Activated CD8-positive, alpha-beta memory T cell treated with anti-CD3 and anti-CD28 coated beads, Interleukin-2, amount 50 U/mL, for 1 hour (primary cell): ENCODE results near the gene SPTY2D1.
"Not testable (repeated sequence)": the region's sequence is repeated elsewhere in the genome, so short reads cannot be mapped to it uniquely, and the experiment has no call there.

Source experiments
- DNase-seq: peaks from one replicate; pipeline ENCODE4 v3.0.0-alpha.2; 2020; ENCODE audit errors: extremely low read depth

SPTY2D1 gene

DNA sequence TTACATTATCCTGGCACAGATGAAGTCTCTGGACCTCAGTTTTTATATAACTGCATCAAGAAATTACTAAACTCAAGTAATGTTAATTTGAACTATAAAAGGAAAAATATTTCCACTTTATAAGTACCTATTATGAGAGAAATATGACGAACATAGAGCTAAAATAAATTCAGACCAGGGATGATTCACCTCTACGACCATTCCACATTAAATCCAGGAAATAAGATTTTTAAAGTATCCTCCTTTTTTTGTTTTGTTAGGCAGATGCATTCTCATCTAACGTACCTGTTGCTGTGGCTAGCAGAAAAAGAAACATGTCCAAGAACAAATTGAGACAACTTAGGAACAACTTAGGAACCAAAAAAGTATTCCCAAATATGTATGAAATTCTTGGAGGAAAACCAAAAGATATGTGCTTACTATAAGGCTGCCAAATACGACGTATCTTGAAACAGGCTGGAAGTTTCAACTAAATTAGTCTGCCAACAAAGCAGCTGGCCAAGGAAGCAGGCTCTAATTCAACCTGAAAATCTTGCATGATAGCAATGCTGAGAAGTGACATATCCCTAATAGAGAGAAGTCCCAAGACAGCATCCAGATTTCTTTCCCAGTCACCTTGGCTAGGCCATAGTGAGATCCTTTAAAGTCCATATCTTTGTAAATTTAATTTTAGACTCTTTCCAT, 15.7 kb downstream of the SPTY2D1 start:
- no peak for DNase-seq

DNA sequence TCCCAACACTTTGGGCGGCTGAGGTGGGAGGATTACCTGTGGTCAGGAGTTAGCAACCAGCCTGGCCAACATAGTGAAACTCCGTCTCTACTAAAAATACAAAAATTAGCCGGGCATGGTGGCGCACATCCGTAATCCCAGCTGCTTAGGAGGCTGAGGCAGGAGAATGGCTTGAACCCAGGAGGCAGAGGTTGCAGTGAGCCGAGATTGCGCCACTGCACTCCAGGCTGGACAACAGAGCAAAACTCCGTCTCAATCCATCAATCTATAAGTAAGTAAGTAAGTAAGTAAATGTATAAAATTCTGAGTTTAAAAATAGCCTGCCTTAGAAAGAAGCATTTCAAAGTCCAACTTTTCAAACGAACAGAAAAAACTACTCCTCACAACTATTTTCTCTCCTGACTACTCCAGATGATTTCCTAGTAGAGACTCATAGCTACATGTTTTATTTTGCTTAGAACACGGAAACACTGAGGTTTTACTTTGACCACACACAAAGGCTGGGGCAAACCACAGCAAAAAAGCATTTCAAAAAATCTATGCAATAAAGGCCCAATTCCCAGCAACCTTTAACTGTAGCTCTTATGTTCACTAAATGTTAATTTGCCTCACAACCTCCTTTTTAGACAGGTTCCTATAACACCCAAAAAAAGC, 16.3 kb downstream of the SPTY2D1 start:
- DNase-seq: no peak

DNA sequence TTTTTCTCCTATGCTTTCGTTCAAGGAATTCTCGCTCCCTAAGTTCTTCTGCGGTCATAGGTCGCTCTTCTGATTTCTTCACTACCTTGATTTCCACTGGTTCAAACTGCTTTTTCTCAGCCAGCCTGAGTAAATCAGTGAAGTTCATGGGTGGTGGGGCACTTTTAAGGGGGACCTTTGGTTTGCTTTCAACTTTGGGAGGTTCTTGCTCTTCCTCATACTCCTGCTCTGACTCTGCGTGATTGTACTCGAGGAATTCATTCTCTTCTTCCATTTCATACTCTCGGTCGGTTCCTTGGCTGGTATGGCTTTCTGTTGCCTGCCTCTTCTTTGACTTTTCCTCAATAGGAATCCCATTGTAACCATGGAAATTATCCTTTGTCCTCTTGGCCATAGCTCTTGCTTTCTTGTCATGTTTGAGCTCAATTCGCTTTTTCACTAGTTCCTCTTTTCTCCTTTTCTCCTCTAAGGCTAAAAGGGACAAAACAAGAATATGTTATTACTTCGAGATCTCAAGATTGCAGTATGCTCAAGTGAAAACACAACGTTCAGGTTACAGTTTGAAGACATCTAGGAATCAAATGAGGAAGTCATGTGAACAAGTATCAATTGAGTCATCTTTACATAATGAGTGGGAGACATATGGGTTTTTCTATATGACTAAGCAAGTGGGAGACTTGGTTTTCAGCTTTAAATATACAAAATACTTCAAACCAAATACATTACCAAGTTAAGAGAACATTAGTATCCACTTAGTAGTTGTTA, 18.3 kb downstream of the SPTY2D1 start:
- no peak for DNase-seq

DNA sequence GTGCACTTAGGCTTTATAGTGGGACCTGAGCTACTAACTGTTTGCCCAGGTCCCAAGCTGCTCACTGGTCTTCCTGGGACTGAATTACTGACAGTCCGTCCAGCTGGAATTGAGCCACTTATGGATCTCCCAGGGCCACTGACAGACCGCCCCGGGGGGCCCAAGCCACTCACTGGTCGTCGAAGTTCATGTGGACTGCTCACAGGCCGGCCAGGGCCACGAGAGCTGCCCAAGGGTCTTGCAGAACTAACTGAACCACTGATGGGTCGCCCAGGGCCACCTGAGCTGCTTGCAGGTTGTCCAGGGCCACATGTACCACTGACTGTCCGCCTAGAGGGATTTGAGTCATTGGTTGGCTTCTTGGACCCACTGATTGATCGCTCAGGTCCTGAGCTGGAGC, 19.5 kb downstream of the SPTY2D1 start:
- DNase-seq: no peak

DNA sequence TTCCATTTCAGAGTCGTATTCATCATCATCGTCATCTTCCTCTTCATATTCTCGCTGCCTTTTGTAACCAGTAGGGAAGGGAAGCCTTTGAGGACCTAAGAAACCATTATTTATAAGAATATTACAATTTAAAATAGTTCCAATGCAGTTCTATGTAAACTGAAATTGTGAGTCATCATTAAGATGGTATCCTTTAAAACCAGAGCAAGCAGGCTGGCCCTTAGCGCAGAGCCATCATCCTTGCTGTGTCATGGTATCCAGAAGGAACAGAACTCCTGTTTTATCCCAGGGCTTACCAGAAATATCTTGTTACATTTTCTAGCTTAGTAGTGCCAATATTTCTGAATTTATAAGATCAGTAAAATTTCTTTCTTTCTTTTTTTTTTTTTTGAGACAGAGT, 21.7 kb downstream of the SPTY2D1 start:
- DNase-seq: no peak

DNA sequence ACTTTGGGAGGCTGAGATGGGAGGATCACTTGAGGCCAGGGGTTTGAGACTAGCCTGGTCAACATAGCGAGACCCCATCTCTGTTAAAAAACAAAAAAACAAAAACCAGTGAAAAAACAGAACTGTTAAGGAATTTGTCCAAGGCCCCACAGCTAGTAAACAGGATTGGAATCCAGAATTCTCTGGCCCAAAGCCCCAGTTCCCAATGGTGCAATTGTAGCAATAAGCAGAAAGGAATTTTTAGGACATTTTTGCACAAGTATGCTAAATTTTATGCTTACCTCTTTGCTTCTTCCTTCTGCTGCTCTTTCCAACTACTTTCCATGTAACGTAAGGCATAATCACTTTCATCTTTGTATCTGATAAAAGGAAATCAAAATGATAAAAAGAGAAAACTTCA, 22.9 kb downstream of the SPTY2D1 start:
- no peak for DNase-seq

DNA sequence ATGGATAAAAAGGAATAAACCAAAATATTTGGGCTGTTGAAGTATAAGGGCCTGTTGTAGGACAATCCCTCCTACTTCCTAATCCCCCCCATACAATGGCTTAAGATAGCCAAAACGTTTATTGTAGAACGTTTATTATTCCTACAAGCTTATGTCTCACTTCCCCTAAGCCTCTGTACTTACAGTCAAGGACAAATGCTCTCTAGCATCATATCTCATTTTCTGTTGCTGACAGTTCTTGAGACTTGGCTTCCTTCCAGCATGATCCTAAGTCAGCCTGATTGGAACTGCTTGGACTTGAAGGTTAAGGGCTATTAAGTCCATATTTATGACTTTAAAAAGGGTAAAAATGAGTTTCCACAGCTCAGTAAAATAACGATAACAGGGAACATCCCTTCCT, 25.8 kb downstream of the SPTY2D1 start:
- no peak for DNase-seq

DNA sequence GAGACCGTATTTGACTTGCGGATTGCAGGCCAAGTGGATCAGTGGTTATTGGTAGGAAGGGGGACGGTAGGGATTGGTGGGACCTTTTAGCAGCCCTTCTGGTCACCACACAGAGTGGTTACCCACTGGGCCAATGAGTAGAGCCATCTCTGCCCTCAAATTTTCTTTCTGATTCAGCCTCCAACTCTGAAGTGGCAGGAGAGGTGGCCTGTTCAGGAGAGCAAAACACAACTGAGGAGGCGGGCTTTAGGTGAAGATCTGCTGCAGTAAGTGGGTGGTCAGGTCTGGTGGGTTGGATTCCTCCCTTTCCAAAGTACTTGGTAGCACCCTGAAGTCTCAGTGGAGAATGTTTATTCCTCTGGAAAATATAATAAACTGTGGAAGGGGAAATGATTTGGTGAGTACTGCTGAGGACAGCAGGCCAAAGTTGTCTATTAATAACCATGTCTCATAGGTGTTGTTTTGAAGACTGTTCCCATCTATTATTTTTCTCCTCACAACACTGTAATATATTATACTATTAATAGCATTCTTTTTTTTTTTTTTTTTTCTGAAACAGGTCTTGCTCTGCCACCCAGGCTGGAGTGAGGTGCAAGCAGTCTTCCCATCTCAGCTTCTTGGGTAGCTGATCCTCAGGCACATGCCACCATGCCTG, 33.1 kb downstream of the SPTY2D1 start:
- DNase-seq: no peak

DNA sequence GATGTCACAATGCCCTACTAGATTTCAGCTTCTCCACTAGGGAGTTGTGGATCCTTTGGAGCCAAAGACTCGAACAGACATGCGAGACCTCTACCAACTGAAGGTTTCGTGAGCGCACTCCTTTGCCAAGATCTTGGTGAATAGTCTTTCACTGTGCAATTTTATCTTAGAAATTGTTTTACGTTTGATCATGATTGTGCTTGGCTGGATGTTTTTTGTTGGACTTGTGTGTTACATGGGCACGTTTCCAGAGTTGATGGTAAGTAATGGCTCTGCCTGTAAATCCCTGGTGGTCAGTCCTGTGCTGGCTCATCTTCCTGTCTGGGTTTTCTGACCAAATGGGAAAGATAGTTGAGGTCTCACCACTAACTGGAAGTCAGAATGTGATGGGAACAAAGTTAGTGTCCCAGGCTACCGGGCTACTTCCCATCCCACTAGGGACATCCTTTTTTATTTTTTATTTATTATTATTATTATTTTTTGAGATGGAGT, 34.4 kb downstream of the SPTY2D1 start, which contains the start of gene MISFA:
Gene MISFA, plus strand, starts transcription at position 51 of the 492 bp plus-strand sequence. Its CDS starts 140 bp downstream, at position 191.
- no peak for DNase-seq

DNA sequence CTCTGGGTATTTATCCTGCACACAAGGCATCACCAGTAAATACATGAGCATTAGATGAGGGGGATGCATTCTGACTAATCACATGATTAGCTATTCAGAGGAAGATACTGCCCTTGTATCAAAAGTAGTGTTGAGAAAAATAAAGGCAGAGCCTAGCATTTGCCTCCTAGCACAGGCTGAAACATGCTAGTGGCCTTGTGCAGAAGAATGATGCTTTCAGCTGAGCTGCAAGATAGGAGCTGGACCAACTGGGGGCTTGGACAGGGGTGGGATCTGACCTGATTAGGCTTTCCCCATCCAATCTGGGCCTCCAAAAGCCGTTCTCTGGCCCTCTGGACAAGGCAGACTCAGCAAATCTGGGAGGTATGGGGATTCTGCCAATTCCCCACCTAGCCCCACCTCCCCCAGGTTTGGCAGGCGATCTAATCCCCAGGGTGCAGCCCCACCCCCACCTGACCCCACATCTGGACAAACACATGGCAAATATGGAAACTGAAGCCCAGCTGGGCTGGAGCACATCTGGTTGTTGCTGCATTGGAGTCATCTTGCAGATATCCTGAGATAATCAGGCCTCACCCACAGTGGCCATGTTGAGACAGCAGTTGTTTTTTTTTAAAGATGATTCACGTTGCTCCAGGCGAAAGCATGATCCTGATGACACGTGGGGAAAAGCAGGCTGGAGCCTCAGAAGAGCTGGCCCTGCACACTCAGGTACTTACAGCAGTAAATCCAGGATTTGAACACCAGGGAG, 39.0 kb downstream of the SPTY2D1 start:
- DNase-seq: no peak

DNA sequence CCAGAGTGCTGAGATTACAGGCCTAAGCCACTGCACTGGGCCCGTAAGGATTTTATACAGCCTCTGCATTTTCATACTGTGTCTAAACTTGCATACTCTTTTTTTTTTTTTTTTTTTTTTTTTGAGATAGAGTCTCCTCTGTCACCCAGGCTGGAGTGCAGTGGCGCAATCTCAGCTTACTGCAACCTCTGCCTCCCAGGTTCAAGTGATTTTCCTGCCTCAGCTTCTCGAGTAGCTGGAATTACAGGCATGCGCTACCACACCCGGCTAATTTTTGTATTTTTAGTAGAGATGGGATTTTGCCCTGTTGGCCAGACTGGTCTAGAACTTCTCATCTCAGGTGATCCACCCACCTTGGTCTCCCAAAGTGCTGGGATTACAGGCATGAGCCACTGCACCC, 40.1 kb downstream of the SPTY2D1 start:
- not testable (repeated sequence) for DNase-seq

DNA sequence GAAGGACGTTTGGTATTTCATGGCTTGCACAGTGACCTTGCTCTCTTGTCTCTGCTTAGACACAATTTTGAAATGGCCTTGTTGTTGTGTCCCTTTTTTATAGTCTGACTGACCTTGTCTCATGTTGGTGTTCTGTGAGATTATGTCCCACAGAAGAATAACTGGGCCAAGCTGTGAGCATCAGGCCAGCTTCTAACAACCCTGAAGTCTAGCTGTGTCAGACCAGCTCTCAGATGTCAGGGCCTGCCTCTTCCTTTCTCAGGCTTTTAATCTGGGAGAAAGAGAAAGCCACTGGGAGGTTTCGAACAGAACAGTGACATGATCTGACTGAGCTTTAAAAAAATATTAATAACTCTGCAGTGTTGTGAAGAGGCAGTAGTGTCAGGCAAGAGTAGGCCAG, 43.6 kb downstream of the SPTY2D1 start:
- DNase-seq: no peak

DNA sequence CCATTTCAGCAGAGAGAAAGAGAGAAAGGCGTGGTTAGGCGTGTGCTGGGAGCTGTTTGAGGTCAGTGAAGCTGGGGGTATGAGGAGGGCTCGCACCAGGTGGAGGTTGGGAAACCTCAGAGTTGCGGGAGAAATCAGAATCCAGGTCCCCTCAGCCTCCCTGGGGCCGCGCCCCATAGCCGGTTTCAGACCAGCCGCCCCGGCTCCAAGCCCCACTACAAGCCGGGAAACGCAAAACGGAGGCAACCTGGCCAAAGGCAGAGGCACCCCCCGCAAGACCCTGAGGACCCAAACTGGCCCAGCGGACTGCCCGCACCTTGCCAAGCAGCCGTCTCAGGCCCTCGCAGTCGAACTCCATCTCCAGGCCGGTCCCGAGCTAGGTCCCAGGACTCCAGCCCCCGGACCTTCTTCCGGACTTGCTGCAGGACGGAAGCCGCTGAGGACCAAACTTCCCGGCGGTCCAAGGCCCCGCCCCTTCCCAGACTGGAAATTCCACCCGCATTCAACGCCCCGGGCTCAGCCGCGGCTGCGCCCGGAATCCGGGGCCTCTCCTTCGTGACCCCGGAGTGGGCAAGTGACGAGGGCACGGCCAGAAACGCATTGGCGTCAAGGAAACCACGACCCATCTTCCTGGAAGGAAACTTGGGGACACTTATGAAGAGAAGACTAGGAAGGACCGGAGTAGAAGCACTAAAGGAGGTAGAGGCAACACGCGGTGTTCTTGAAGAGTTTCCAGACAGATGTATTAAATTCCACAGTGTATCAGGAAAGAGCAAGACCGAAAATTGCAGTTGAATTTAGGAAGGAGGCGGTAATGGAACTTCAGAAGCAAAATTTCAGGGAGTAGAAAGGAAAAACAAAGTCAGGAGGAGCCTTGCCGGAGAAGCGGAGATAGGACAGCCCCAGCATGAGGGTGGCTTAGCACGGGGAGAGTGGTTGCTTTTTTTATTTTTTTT, 45.6 kb downstream of the SPTY2D1 start, which contains the start of gene UEVLD:
Gene UEVLD, minus strand, starts transcription at position 438 of the 956 bp plus-strand sequence. Its CDS starts 80 bp downstream, at position 358.
- DNase-seq: no peak

DNA sequence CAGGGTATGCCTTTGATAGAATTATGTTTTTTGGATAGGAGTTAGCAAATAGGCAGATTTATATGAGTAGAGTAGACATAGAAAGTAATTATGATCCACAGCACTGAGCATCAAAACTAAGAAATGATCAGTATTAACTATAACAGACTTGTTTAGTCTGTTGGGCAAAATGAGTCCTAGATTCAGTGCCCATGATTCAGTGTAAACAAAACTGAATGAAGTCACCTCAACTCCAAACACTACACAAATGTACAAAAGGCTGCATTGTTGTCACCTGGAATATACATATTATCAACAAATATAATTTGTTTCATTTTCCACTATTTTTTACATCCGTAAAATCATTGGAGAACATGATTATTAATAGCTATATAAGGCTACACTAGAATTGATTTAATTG, 52.3 kb downstream of the SPTY2D1 start:
- DNase-seq: no peak

DNA sequence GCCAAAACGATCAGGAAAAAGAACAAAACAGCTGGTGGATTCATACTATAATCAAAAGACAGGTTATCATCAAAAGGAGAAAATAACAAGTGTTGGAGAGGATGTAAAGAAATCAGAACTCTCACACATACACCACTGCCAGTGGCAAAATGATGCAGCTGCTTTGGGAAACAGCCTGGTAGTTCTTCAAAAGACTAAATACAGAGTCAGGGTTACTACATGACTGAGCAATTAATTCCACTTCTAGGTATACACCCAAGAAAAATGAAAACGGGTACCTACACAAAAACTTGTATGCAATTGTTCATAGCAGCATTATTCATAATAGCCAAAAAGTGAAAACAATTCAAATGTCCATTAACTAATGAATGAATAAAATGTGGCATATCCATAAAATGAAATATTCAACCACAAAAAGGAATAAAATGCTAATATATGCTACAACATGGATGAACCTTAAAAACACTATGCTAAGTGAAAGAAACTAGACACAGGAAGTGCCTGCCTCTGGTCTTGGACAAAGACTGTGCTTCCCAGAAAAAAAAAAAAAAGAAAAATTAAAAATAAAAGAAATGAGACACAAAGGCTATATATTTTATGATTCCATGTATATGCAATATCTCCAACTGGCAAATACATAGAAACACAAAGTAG, 53.9 kb downstream of the SPTY2D1 start:
- DNase-seq: no peak

DNA sequence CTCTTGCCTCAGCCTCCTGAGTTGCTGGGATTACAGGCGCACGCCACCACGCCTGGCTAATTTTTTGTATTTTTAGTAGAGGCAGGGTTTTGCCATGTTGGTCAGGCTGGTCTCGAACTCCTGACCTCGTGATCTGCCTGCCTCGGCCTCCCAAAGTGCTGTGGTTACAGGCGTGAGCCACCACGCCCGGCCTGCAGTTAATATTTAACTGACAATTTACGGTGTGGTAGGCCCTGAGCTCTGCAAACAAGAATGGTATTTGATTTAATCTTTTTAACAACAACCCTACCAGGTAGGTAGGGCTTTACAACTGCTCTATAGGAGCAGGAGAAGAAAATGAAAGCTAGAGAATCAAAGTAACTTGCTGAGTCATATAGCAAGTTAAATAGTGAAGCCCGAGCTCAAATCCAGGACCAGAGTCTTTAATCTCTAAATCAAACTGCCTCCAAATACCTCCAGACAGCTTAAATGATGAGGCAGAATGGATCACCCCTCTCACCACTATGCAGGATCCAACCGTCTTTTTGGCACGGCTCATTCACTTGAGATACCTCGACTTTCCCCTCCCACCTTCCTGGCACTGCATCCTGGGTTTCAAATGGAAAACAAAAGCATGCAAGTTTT, 55.1 kb downstream of the SPTY2D1 start:
- DNase-seq: no peak

DNA sequence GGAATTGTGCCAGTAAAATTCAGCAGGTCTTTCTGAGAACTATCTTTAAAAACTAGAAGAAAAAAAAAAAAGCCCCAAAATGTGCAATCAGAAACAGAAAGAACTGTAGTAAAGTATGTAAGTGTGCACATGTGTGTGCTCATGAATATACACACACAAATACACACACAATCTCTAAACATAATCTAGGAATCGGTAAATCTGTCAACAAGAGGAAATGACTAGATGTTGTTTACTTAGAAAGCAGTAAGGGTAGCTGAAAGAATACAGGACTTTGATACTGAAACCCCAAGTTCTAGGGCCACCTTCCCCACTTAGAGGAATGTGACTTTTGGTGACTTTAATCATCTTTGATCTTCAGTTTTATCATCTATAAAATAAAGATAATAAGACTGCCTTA, 58.8 kb downstream of the SPTY2D1 start:
- DNase-seq: no peak

DNA sequence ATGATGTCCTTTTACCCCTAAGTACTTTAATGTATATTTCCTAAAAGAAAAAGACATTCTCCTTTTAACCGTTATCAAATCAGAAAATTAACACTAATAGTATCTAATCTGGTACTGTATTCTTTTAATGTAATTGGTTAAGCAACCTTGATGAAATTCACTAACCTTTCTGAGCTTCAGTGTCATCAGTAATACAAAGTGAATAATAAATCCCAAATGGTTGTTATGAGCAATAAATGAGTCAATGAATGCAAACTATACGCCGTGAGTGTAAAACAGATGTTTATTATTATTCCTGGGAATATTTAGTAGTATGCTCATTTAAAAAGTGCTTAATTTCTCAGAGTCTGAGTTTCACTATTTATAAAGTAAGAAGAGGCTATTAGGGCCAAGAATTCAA, 67.1 kb downstream of the SPTY2D1 start:
- no peak for DNase-seq

DNA sequence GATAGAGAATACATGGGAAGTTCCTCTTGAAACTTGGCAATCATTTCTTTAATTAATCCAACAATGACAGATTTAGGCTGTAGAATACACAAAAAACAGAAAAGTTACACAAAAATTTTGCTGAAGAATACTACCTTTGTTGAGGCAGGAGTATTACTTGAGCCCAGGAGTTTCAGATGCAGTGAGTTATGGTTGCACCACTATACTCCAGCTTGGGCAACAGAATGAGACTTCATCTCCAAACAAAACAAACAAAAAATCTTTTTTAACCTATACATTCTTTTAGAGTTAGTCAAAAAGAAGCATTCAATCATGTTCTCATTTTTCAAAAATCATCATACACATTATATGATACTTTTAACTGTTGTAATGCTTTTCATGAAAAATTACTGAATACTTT, 67.7 kb downstream of the SPTY2D1 start:
- DNase-seq: no peak
